WTC11 (cell line): ENCODE data around the gene ASTN2. TPM values are rescaled to one million over a fixed set of nuclear protein-coding genes. Genes with fewer than 3 reads are reported as not detected.

Experiments
- ATAC-seq: fragments of 200-7000 bp; cut with Tn5 transposase; 2 replicates; pipeline ENCODE4 v1.10.0; 2021; ENCODE audit warnings: mild to moderate bottlenecking, moderate library complexity
- CTCF ChIA-PET: fragments of 300-600 bp; sonication (Branson Sonifier 250); formaldehyde crosslinking; loops from one replicate; lab custom pipeline; 2021; ENCODE audit warnings: antibody characterized with exemption; lab: Charles Lee
- POLR2A ChIA-PET: fragments of 350-600 bp; sonication (Branson Sonifier 250); formaldehyde crosslinking; loops from one replicate; lab custom pipeline; 2021; ENCODE audit warnings: antibody characterized with exemption; lab: Charles Lee
- DNase-seq: peaks from one replicate; pipeline ENCODE4 v3.0.0; 2021; ENCODE audit warnings: low spot score
- H3K27ac Mint-ChIP-seq: 2 replicates; pipeline ENCODE4 v1.8.0; 2021; ENCODE audit warnings: mixed read lengths
- H3K27me3 Mint-ChIP-seq: 2 replicates; pipeline ENCODE4 v1.8.0; 2021; ENCODE audit warnings: low read depth, mild to moderate bottlenecking, moderate library complexity, mixed read lengths
- H3K36me3 Mint-ChIP-seq: 2 replicates; pipeline ENCODE4 v1.8.0; 2021; ENCODE audit warnings: mixed read lengths
- H3K4me1 Mint-ChIP-seq: 2 replicates; pipeline ENCODE4 v1.8.0; 2022; ENCODE audit warnings: mixed read lengths
- H3K4me3 Mint-ChIP-seq: 2 replicates; pipeline ENCODE4 v1.8.0; 2021; ENCODE audit warnings: mild to moderate bottlenecking, moderate library complexity, mixed read lengths
- H3K9me3 Mint-ChIP-seq: 2 replicates; pipeline ENCODE4 v1.8.0; 2021; ENCODE audit warnings: mixed read lengths
- AR ChIP-seq: fragments of 250-450 bp; sonication (Bioruptor Pico); IDR thresholded peaks from 2 replicates; pipeline ENCODE4 v1.9.0; 2021; ENCODE audit warnings: mild to moderate bottlenecking
- CREB1 ChIP-seq: sonication (generic); formaldehyde crosslinking; IDR thresholded peaks from 2 replicates; pipeline ENCODE4 v1.8.0; 2023; ENCODE audit warnings: mild to moderate bottlenecking, missing genetic modification reagents
- CREM ChIP-seq: sonication (generic); formaldehyde crosslinking; IDR thresholded peaks from 2 replicates; pipeline ENCODE4 v1.8.1; 2022; ENCODE audit warnings: mild to moderate bottlenecking, missing genetic modification reagents, moderate library complexity
- E2F4 ChIP-seq: sonication (generic); formaldehyde crosslinking; IDR thresholded peaks from 2 replicates; pipeline ENCODE4 v1.8.1; 2022; ENCODE audit warnings: low read depth, mild to moderate bottlenecking, moderate library complexity, missing genetic modification reagents, borderline replicate concordance
- ELF4 ChIP-seq: sonication (generic); formaldehyde crosslinking; IDR thresholded peaks from 2 replicates; pipeline ENCODE4 v1.8.1; 2022; ENCODE audit warnings: low read depth, mild to moderate bottlenecking, moderate library complexity, missing genetic modification reagents
- ERG ChIP-seq: fragments of 250-450 bp; sonication (Bioruptor Pico); IDR thresholded peaks from 2 replicates; pipeline ENCODE4 v1.8.0; 2021; ENCODE audit warnings: mild to moderate bottlenecking
- GABPB1 ChIP-seq: sonication (generic); formaldehyde crosslinking; IDR thresholded peaks from 2 replicates; pipeline ENCODE4 v1.8.1; 2023; ENCODE audit warnings: mild to moderate bottlenecking, missing genetic modification reagents
- IRF2 ChIP-seq: sonication (generic); formaldehyde crosslinking; IDR thresholded peaks from 2 replicates; pipeline ENCODE4 v1.8.0; 2022; ENCODE audit warnings: low read depth, missing genetic modification reagents, borderline replicate concordance
- KAT7 ChIP-seq: sonication (generic); formaldehyde crosslinking; IDR thresholded peaks from 2 replicates; pipeline ENCODE4 v1.8.1; 2023; ENCODE audit warnings: missing genetic modification reagents, mild to moderate bottlenecking, borderline replicate concordance
- MXD4 ChIP-seq: fragments of 250-450 bp; sonication (Bioruptor Pico); IDR thresholded peaks from 2 replicates; pipeline ENCODE4 v1.8.0; 2021; ENCODE audit warnings: mild to moderate bottlenecking, moderate library complexity, borderline replicate concordance
- NFE2L1 ChIP-seq: sonication (generic); formaldehyde crosslinking; IDR thresholded peaks from 2 replicates; pipeline ENCODE4 v1.8.1; 2023; ENCODE audit warnings: missing genetic modification reagents
- TCF7 ChIP-seq: sonication (generic); formaldehyde crosslinking; IDR thresholded peaks from 2 replicates; pipeline ENCODE4 v1.8.0; 2022; ENCODE audit warnings: mild to moderate bottlenecking, low read depth, missing genetic modification reagents, moderate library complexity
- ZNF232 ChIP-seq: sonication (generic); formaldehyde crosslinking; IDR thresholded peaks from 2 replicates; pipeline ENCODE4 v1.8.0; 2022; ENCODE audit warnings: mild to moderate bottlenecking, missing genetic modification reagents
- ZNF416 ChIP-seq: fragments of 250-450 bp; sonication (Bioruptor Pico); IDR thresholded peaks from 2 replicates; pipeline ENCODE4 v1.9.0; 2021; ENCODE audit warnings: mild to moderate bottlenecking, inconsistent platforms
- ZNF423 ChIP-seq: fragments of 250-450 bp; sonication (Bioruptor Pico); IDR thresholded peaks from 2 replicates; pipeline ENCODE4 v2.1.2; 2022; ENCODE audit warnings: mild to moderate bottlenecking, moderate library complexity
- ZNF425 ChIP-seq: fragments of 250-450 bp; sonication (Bioruptor Pico); conservative IDR thresholded peaks from 2 replicates; pipeline ENCODE4 v1.9.0; 2021; ENCODE audit warnings: mild to moderate bottlenecking
- total RNA-seq: library from RNA; stranded (reverse); gene quantifications from 3 replicates; pipeline ENCODE4 v1.2.3, GENCODE V29; 2021

The ASTN2 gene
- total RNA-seq, 1 experiment from 2014 or later: 16.2 TPM

GRCh38 chr9:117454711-117455110 lies 39.9 kb upstream of the ASTN2 start:
- no peak for DNase-seq
- H3K9me3 Mint-ChIP-seq: no peaks in the 10 kb centered on the region
- H3K36me3 Mint-ChIP-seq: no peaks in the 10 kb centered on the region
- H3K27me3 Mint-ChIP-seq: no peaks in the 10 kb centered on the region
- no peak overlapping the region for H3K27ac Mint-ChIP-seq
- CTCF ChIA-PET: no interaction called here
- H3K4me1 Mint-ChIP-seq: no peaks in the 10 kb centered on the region
- ATAC-seq: no peak
- no peak overlapping the region for H3K4me3 Mint-ChIP-seq
- TF ChIP-seq ZNF416 (no peak), ZNF232 (no peak), NFE2L1 (CRISPR knock-in tag) (no peak), MXD4 (CRISPR knock-in tag) (no peak), ZNF423 (CRISPR knock-in tag) (no peak), ERG (CRISPR knock-in tag) (no peak)
- TF ChIP-seq, all 79 proteins: peak for 0
- POLR2A ChIA-PET: no interaction called here

GRCh38 chr9:117453737-117454136 lies 38.9 kb upstream of the ASTN2 start:
- H3K36me3 Mint-ChIP-seq: no peaks in the 10 kb centered on the region
- H3K27ac Mint-ChIP-seq: no peak overlapping the region
- H3K9me3 Mint-ChIP-seq: no peaks in the 10 kb centered on the region
- no peak for TF ChIP-seq GABPB1 (CRISPR knock-in tag)
- no peak for TF ChIP-seq TCF7
- no peak for TF ChIP-seq AR (CRISPR knock-in tag)
- no peak for TF ChIP-seq IRF2 (CRISPR knock-in tag)
- TF ChIP-seq CREB1 (CRISPR knock-in tag): no peak
- no peak for TF ChIP-seq E2F4 (CRISPR knock-in tag)
- no peak for TF ChIP-seq ELF4 (CRISPR knock-in tag)
- TF ChIP-seq KAT7 (CRISPR knock-in tag): no peak
- CTCF ChIA-PET: no interaction called here
- no peaks in the 10 kb centered on the region for H3K27me3 Mint-ChIP-seq
- ATAC-seq (no peak), DNase-seq (no peak)
- POLR2A ChIA-PET: no interaction called here
- no peak overlapping the region for H3K4me3 Mint-ChIP-seq
- no peaks in the 10 kb centered on the region for H3K4me1 Mint-ChIP-seq

- DNase-seq: no peak
- H3K4me1 Mint-ChIP-seq: no peaks in the 10 kb centered on the region
- H3K27me3 Mint-ChIP-seq: no peaks in the 10 kb centered on the region
- H3K9me3 Mint-ChIP-seq: no peaks in the 10 kb centered on the region
- TF ChIP-seq ZNF425 (CRISPR knock-in tag) (no peak), CREM (CRISPR knock-in tag) (no peak)
- ChIA-PET POLR2A (no interaction called here), CTCF (no interaction called here)
- no peaks in the 10 kb centered on the region for H3K36me3 Mint-ChIP-seq
- H3K4me3 Mint-ChIP-seq: no peak overlapping the region
- no peak for ATAC-seq
- H3K27ac Mint-ChIP-seq: no peak overlapping the region
Observed at GRCh38 chr9:117451311-117451710, 36.5 kb upstream of the ASTN2 start.
